ENCODE results near the gene CTU2. TPM values are rescaled to one million over a fixed set of nuclear protein-coding genes. Genes with fewer than 3 reads are reported as not detected.
A peak's percentile ranks its signal among the peaks of the same experiment; 100 is the strongest.

CTU2 gene
- total and polyA plus RNA-seq, 9 of the 15 experiments (the other 6 are each of a cell fraction or from before 2014, with no cell fraction given), result 1.3 to 105 (median 23.2) TPM

DNA sequence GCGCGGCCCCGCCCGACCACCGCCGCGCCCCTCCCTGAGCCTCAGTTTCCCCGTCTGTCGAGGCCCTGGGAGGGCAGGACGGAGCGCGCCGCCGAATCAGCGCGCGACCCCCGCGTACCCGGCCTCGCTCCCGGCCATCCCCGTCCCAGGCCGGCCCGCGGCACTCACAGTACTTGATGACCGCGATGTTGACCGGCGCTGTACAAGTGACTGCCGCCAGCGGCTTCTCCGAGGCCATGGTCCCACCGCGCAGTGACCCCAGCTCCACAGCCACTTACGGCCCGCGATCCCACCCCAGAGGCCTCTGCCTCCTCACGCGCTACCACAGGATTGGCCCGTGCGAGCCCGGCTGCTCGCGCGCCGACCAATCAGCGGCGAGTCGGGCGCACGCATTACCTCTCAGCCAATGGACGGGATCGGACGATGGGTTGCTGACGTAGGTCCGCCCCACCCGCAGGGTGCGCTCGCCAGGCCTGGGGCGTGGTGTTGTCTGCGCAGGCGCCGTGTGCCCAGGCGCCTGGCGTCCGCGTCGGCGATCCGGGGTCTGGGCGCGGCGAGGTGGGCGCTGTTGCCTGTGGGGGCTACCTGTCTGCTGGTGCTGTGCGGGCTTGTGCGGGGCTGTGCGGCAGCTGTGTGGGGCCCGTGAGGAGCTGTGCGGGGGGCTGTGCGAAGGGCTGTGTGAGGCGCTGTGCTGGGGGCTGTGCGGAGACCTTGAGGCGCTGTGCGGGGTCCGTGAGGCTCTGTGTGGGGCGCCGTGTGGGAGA lies 43.3 kb upstream of the CTU2 start, which contains the start of gene MVD (continued):
- TF ChIP-seq, protein P1, sequence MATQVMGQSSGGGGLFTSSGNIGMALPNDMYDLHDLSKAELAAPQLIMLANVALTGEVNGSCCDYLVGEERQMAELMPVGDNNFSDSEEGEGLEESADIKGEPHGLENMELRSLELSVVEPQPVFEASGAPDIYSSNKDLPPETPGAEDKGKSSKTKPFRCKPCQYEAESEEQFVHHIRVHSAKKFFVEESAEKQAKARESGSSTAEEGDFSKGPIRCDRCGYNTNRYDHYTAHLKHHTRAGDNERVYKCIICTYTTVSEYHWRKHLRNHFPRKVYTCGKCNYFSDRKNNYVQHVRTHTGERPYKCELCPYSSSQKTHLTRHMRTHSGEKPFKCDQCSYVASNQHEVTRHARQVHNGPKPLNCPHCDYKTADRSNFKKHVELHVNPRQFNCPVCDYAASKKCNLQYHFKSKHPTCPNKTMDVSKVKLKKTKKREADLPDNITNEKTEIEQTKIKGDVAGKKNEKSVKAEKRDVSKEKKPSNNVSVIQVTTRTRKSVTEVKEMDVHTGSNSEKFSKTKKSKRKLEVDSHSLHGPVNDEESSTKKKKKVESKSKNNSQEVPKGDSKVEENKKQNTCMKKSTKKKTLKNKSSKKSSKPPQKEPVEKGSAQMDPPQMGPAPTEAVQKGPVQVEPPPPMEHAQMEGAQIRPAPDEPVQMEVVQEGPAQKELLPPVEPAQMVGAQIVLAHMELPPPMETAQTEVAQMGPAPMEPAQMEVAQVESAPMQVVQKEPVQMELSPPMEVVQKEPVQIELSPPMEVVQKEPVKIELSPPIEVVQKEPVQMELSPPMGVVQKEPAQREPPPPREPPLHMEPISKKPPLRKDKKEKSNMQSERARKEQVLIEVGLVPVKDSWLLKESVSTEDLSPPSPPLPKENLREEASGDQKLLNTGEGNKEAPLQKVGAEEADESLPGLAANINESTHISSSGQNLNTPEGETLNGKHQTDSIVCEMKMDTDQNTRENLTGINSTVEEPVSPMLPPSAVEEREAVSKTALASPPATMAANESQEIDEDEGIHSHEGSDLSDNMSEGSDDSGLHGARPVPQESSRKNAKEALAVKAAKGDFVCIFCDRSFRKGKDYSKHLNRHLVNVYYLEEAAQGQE (IDR thresholded peaks at IDR 0.05; ENCODE audit: borderline replicate concordance), result no peak
- TF ChIP-seq, protein P1 (CRISPR knock-in tag; IDR thresholded peaks at IDR 0.05; ENCODE audit: low read depth), result peak; percentile 53
- TF ChIP-seq ZC3H8 (IDR thresholded peaks at IDR 0.05) (no peak), ZNF507 (tag; conservative IDR thresholded peaks at IDR 0.05) (no peak), SMARCC2 (IDR thresholded peaks at IDR 0.05; ENCODE audit: low read depth) (no peak), MAFK (IDR thresholded peaks at IDR 0.05; ENCODE audit: low read length) (no peak), OTX1 (CRISPR knock-in tag; IDR thresholded peaks at IDR 0.05) (peak; percentile 71; the same call in 1 of the 2 replicates), TRIM24 (IDR thresholded peaks at IDR 0.05) (no peak), ATF1 (CRISPR knock-in tag; IDR thresholded peaks at IDR 0.05) (peak; percentile 82), ATF1 (tag; IDR thresholded peaks at IDR 0.05) (peak; percentile 98), RBFOX2 (IDR thresholded peaks at IDR 0.05; ENCODE audit: low read depth, low read length) (peak; percentile 99), CHD2 (IDR thresholded peaks at IDR 0.05; ENCODE audit: low read depth, low read length) (peak; percentile 86)
- TF ChIP-seq, protein P2, sequence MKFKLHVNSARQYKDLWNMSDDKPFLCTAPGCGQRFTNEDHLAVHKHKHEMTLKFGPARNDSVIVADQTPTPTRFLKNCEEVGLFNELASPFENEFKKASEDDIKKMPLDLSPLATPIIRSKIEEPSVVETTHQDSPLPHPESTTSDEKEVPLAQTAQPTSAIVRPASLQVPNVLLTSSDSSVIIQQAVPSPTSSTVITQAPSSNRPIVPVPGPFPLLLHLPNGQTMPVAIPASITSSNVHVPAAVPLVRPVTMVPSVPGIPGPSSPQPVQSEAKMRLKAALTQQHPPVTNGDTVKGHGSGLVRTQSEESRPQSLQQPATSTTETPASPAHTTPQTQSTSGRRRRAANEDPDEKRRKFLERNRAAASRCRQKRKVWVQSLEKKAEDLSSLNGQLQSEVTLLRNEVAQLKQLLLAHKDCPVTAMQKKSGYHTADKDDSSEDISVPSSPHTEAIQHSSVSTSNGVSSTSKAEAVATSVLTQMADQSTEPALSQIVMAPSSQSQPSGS (CRISPR knock-in tag; IDR thresholded peaks at IDR 0.05), result no peak
- TF ChIP-seq, protein P3, sequence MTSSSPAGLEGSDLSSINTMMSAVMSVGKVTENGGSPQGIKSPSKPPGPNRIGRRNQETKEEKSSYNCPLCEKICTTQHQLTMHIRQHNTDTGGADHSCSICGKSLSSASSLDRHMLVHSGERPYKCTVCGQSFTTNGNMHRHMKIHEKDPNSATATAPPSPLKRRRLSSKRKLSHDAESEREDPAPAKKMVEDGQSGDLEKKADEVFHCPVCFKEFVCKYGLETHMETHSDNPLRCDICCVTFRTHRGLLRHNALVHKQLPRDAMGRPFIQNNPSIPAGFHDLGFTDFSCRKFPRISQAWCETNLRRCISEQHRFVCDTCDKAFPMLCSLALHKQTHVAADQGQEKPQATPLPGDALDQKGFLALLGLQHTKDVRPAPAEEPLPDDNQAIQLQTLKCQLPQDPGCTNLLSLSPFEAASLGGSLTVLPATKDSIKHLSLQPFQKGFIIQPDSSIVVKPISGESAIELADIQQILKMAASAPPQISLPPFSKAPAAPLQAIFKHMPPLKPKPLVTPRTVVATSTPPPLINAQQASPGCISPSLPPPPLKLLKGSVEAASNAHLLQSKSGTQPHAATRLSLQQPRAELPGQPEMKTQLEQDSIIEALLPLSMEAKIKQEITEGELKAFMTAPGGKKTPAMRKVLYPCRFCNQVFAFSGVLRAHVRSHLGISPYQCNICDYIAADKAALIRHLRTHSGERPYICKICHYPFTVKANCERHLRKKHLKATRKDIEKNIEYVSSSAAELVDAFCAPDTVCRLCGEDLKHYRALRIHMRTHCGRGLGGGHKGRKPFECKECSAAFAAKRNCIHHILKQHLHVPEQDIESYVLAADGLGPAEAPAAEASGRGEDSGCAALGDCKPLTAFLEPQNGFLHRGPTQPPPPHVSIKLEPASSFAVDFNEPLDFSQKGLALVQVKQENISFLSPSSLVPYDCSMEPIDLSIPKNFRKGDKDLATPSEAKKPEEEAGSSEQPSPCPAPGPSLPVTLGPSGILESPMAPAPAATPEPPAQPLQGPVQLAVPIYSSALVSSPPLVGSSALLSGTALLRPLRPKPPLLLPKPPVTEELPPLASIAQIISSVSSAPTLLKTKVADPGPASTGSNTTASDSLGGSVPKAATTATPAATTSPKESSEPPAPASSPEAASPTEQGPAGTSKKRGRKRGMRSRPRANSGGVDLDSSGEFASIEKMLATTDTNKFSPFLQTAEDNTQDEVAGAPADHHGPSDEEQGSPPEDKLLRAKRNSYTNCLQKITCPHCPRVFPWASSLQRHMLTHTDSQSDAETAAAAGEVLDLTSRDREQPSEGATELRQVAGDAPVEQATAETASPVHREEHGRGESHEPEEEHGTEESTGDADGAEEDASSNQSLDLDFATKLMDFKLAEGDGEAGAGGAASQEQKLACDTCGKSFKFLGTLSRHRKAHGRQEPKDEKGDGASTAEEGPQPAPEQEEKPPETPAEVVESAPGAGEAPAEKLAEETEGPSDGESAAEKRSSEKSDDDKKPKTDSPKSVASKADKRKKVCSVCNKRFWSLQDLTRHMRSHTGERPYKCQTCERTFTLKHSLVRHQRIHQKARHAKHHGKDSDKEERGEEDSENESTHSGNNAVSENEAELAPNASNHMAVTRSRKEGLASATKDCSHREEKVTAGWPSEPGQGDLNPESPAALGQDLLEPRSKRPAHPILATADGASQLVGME (CRISPR knock-in tag; IDR thresholded peaks at IDR 0.05), result peak; percentile 62; the same call in 1 of the 2 replicates
